Trophoblast cell (in vitro differentiated cells and primary cell): Measurements from ENCODE around the gene PXDN.
A peak's percentile ranks its signal among the peaks of the same experiment; 100 is the strongest.

Experiments used
- DNase-seq, 2 donors: peaks; one replicate each; pipeline ENCODE4 v3.0.0-alpha.2; 2016
- H2AFZ ChIP-seq: 2 replicates; pipeline ENCODE4 v1.6.1; 2013; ENCODE audit warnings: low read length, moderate library complexity, mild to moderate bottlenecking; ENCODE audit not compliant: insufficient read depth, poor library complexity
- H2AK5ac ChIP-seq: 2 replicates; pipeline ENCODE4 v1.6.1; 2013; ENCODE audit warnings: mild to moderate bottlenecking, low read length
- H2BK120ac ChIP-seq: 2 replicates; pipeline ENCODE4 v1.6.1; 2013; ENCODE audit warnings: low read length, mild to moderate bottlenecking, moderate library complexity; ENCODE audit not compliant: insufficient read depth, poor library complexity
- H2BK12ac ChIP-seq: 2 replicates; pipeline ENCODE4 v1.6.1; 2013; ENCODE audit warnings: mild to moderate bottlenecking, low read length, moderate library complexity
- H2BK5ac ChIP-seq: 2 replicates; pipeline ENCODE4 v1.6.1; 2013; ENCODE audit warnings: low read length, low read depth, moderate library complexity, mild to moderate bottlenecking; ENCODE audit not compliant: poor library complexity
- H3K14ac ChIP-seq: 2 replicates; pipeline ENCODE4 v1.6.1; 2013; ENCODE audit warnings: mild to moderate bottlenecking, low read length
- H3K18ac ChIP-seq: 2 replicates; pipeline ENCODE4 v1.6.1; 2013; ENCODE audit warnings: mild to moderate bottlenecking, low read length
- H3K23ac ChIP-seq: 2 replicates; pipeline ENCODE4 v1.6.1; 2013; ENCODE audit warnings: low read length
- H3K27ac ChIP-seq: 2 replicates; pipeline ENCODE4 v1.5.1; 2013; ENCODE audit warnings: low read depth, mild to moderate bottlenecking, inconsistent platforms, low read length, moderate library complexity
- H3K27me3 ChIP-seq: 2 replicates; pipeline ENCODE4 v1.6.1; 2013; ENCODE audit warnings: inconsistent platforms, mild to moderate bottlenecking, low read length, moderate library complexity; ENCODE audit not compliant: insufficient read depth
- H3K36me3 ChIP-seq, 2 experiments: 1 replicate in 1 of 2; 2 replicates in 1 of 2; pipeline ENCODE4 v1.6.1; 2013; ENCODE audit warnings: low read length in 2 of 2, mild to moderate bottlenecking in 2 of 2, moderate library complexity in 1 of 2; ENCODE audit not compliant: insufficient read depth in 2 of 2, control insufficient read depth in 1 of 2
- H3K4ac ChIP-seq: 2 replicates; pipeline ENCODE4 v1.6.1; 2013; ENCODE audit warnings: low read depth, mild to moderate bottlenecking, low read length, moderate library complexity
- H3K4me1 ChIP-seq, 2 experiments: 1 replicate in 1 of 2; 2 replicates in 1 of 2; pipeline ENCODE4 v1.6.1; 2013; ENCODE audit warnings: low read length in 2 of 2, mild to moderate bottlenecking in 2 of 2, moderate library complexity in 1 of 2; ENCODE audit not compliant: insufficient read depth in 2 of 2, control insufficient read depth in 1 of 2
- H3K4me2 ChIP-seq: 2 replicates; pipeline ENCODE4 v1.6.1; 2013; ENCODE audit warnings: inconsistent platforms, mild to moderate bottlenecking, low read length, moderate library complexity
- H3K4me3 ChIP-seq: 2 replicates; pipeline ENCODE4 v1.5.1; 2013; ENCODE audit warnings: mild to moderate bottlenecking, low read depth, low read length, inconsistent platforms
- H3K79me1 ChIP-seq: one replicate; pipeline ENCODE4 v1.6.1; 2013; ENCODE audit warnings: low read length
- H3K79me2 ChIP-seq: 2 replicates; pipeline ENCODE4 v1.6.1; 2013; ENCODE audit warnings: low read length, mild to moderate bottlenecking; ENCODE audit not compliant: control insufficient read depth, insufficient read depth, poor library complexity
- H3K9ac ChIP-seq: 2 replicates; pipeline ENCODE4 v1.6.1; 2013; ENCODE audit warnings: mild to moderate bottlenecking, low read length
- H3K9me3 ChIP-seq: 2 replicates; pipeline ENCODE4 v1.6.1; 2013; ENCODE audit warnings: low read depth, mild to moderate bottlenecking, control low read depth, inconsistent platforms, low read length; ENCODE audit not compliant: insufficient read depth
- H4K12ac ChIP-seq: 2 replicates; pipeline ENCODE4 v1.6.1; 2013; ENCODE audit warnings: low read depth, mild to moderate bottlenecking, low read length, moderate library complexity
- H4K8ac ChIP-seq: 2 replicates; pipeline ENCODE4 v1.6.1; 2013; ENCODE audit warnings: low read depth, mild to moderate bottlenecking, low read length, moderate library complexity
- H4K91ac ChIP-seq: one replicate; pipeline ENCODE4 v1.6.1; 2013; ENCODE audit warnings: low read depth, mild to moderate bottlenecking, low read length, moderate library complexity
- WGBS: extraction: QIAGEN DNeasy Blood & Tissue Kit; methylation state at CpG from one replicate; pipeline ENCODE4 v1.1.7; 2013; ENCODE audit warnings: missing lambda C conversion rate; ENCODE audit not compliant: insufficient read length, insufficient coverage; ENCODE audit errors: extremely low coverage; 5-methylcytosine and 5-hydroxymethylcytosine counted together

Gene PXDN

DNA sequence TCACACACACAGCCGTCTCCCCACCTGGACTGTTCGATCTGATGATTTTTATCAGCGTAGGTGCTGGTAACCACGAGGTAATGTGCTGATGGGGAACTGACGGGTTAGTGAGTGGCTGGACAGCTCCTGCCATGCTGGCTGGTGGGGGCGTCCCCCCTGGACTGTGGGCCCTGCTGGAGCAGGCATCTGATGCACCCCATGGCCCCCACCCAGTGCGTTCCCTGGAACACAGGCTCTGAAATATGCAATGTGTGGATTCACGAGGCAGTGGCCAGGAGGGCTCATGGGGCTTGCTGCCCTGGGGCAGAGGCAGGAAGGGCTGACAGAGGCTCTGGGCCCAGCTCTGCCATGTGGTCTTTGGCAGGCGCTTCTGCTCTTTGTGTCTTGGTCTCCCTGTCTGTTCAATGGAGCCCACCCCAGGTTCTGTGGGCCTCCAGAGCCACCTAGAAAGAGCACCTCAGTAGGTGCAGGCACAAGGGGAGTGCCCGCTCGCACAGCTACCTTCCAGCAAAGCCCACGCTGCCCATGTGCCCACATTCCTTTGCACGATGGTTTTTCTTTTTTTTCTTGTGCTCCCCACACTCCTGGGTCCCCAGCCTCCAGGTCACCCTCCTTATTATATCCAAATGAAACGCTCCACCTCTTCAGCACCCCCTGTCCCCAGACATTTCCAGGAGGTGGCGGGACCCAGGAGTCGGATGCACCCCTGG lies 10.3 kb upstream of the PXDN start:
- Histone ChIP-seq H2BK5ac (no peak overlapping the region), H3K9ac (no peak overlapping the region), H4K8ac (no peak overlapping the region), H3K27ac (no peak overlapping the region), H2AFZ (no peak overlapping the region), H2AK5ac (no peak overlapping the region), H3K79me2 (peaks cover 2% of the 10 kb centered on the region), H3K14ac (no peak overlapping the region), H3K4me3 (no peak overlapping the region), H3K36me3 (no peaks in the 10 kb centered on the region), H3K18ac (no peak overlapping the region), H3K4ac (no peak overlapping the region), H4K12ac (no peak overlapping the region), H3K79me1 (no peaks in the 10 kb centered on the region), H3K9me3 (peaks cover 23% of the 10 kb centered on the region), H3K4me2 (no peak overlapping the region), H3K27me3 (no peaks in the 10 kb centered on the region), H2BK12ac (no peak overlapping the region), H3K4me1 (peaks cover 6% of the 10 kb centered on the region in 2 experiments), H2BK120ac (no peak overlapping the region), H3K23ac (no peak overlapping the region), H4K91ac (no peak overlapping the region)
- no peak for DNase-seq
- no CpG with 5 or more reads among the region's 16 CpGs for whole genome bisulfite sequencing

DNA sequence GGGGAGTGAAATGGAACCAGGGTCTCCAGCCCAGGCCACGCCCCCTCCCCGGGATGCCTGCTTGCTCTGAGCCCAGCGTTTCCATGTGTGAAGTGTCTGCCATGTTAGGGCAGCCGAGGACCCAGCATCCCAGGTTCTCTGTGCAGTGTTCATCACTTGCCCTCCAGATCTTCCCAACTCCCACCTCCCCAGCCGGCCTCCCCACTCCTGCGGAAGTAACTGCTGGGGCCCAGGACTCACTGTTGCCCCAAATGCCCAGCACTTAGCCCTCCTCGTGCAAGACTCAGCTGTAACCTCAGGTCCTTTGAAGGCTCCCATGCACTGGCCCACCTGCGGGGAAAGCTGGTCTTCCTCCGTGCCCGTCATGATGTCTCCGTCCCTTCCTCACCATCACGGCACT lies 9.7 kb upstream of the PXDN start:
- no CpG with 5 or more reads among the region's 12 CpGs for WGBS

DNA sequence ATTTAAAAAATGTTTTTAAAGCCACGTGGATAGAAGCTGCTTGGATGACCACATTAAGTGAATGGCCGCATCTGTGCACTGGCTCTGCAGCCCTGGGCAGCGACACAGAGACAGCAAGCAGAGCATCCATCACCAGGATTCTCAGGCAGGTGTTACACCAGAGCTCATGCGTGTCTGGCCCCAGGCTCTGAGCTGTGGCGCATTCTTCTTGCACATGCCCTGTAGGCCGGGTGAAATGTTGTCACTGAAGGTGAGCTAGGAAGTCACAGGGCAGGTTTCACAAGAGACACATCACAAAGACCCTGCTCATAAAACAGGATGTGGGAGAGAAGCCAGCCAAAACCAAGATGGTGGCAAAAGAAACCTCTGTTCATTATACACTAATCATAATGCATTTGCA lies 8.4 kb upstream of the PXDN start:
- Histone ChIP-seq H4K91ac (no peak overlapping the region), H3K27me3 (no peaks in the 10 kb centered on the region), H3K36me3 (no peaks in the 10 kb centered on the region), H3K4me1 (peaks cover 15% of the 10 kb centered on the region in 2 experiments), H3K14ac (no peak overlapping the region), H3K4me3 (no peak overlapping the region), H3K18ac (no peak overlapping the region), H3K27ac (no peak overlapping the region), H3K79me1 (no peaks in the 10 kb centered on the region), H3K9me3 (peaks cover 19% of the 10 kb centered on the region), H3K4ac (no peak overlapping the region), H3K4me2 (no peak overlapping the region), H2BK5ac (no peak overlapping the region), H4K8ac (no peak overlapping the region), H4K12ac (no peak overlapping the region), H2BK120ac (no peak overlapping the region), H3K23ac (no peak overlapping the region), H2AFZ (no peak overlapping the region), H3K79me2 (no peaks in the 10 kb centered on the region), H3K9ac (no peak overlapping the region), H2AK5ac (no peak overlapping the region), H2BK12ac (no peak overlapping the region)
- WGBS: no CpG with 5 or more reads among the region's 6 CpGs
- peak; percentile 94 to 95 for DNase-seq

More for the DNA sequence above, 9.7 kb upstream of the PXDN start:
- Histone ChIP-seq H2AK5ac (no peak overlapping the region), H4K8ac (no peak overlapping the region), H3K23ac (no peak overlapping the region), H4K12ac (no peak overlapping the region), H3K79me2 (peaks cover under 1% of the 10 kb centered on the region), H2BK12ac (no peak overlapping the region), H2AFZ (no peak overlapping the region), H2BK120ac (no peak overlapping the region), H3K18ac (no peak overlapping the region), H3K14ac (no peak overlapping the region), H3K79me1 (no peaks in the 10 kb centered on the region), H4K91ac (no peak overlapping the region), H3K4ac (no peak overlapping the region), H3K27ac (no peak overlapping the region), H3K36me3 (no peaks in the 10 kb centered on the region), H3K4me3 (no peak overlapping the region), H3K9me3 (peaks cover 19% of the 10 kb centered on the region), H3K4me2 (no peak overlapping the region), H3K27me3 (no peaks in the 10 kb centered on the region), H2BK5ac (no peak overlapping the region), H3K9ac (no peak overlapping the region), H3K4me1 (peaks cover 8% of the 10 kb centered on the region in 2 experiments)
- DNase-seq: no peak

DNA sequence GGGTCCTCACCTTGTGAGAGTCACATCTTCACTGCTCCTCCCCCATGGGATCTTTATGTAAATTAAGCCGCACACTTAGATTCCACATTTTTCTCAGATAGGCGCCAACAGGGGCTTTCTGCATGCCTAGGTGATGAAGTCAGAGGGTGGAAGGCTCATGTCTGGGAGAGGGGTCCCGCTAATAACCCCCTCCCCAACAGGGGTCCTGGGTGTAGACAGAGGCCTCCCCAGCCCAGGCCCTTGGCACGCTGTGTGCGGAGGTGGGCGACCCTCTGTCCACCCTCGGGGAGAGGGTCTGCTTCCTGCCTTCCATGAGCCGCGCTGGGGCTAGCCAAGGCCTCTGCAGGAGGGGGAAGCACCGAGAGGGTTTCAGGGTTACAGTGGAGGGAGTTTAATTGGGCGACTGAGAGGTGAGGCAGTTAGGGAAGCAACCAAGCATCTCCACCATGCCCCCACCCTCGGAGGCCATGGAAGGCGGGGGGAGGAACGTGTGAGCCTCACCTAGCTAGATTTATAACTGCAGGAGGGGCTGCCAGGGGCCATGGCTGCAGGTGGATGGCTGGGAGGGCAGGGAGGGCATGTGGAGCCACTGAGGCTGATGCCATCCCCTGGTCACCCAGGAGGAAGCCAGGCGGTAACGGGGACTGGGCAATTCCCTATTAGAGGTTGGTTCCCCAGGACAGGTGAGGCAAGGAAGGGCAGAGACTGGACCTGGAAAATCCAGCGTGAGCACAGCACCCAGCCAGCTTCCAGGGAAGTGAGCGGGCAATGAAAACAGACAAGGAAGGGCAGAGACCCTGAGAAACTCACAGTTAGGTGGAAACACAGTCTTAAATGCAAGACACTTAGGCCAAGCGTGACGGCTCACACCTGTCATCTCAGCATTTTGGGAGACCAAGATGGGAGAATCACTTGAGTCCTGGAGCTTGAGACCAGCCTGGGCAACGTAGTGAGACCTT lies 7.7 kb upstream of the PXDN start:
- no peak overlapping the region for H2BK120ac ChIP-seq
- no peak overlapping the region for H3K18ac ChIP-seq
- H3K9me3 ChIP-seq: peaks cover 23% of the 10 kb centered on the region
- peak overlapping the region; percentile 16 for H3K14ac ChIP-seq
- H3K4me3 ChIP-seq: peak overlapping the region; percentile 6
- no peak overlapping the region for H2BK12ac ChIP-seq
- H4K12ac ChIP-seq: no peak overlapping the region
- no peak overlapping the region for H3K9ac ChIP-seq
- H3K79me1 ChIP-seq: no peaks in the 10 kb centered on the region
- DNase-seq: no peak
- H3K79me2 ChIP-seq: no peaks in the 10 kb centered on the region
- H2AK5ac ChIP-seq: no peak overlapping the region
- no peak overlapping the region for H3K27ac ChIP-seq
- no peak overlapping the region for H2AFZ ChIP-seq
- peaks cover 15% of the 10 kb centered on the region in 2 experiments for H3K4me1 ChIP-seq
- peak overlapping the region; percentile 23 for H4K91ac ChIP-seq
- no peak overlapping the region for H3K23ac ChIP-seq
- H3K4me2 ChIP-seq: no peak overlapping the region
- no peak overlapping the region for H2BK5ac ChIP-seq
- no peak overlapping the region for H4K8ac ChIP-seq
- no peaks in the 10 kb centered on the region for H3K36me3 ChIP-seq
- no peak overlapping the region for H3K4ac ChIP-seq
- H3K27me3 ChIP-seq: no peaks in the 10 kb centered on the region
- no CpG with 5 or more reads among the region's 21 CpGs for WGBS
